Ovary (tissue), 3 donors: ENCODE measurements around the gene FGF5.

Source experiments
- CTCF ChIP-seq, 3 donors: fragments of 450-650 bp in 2 of 3; fragments of 200-600 bp in 1 of 3; IDR thresholded peaks; one replicate each; pipeline versions ENCODE4 v1.5.1 to v1.8.0; 2016 to 2022; ENCODE audit warnings: antibody characterized with exemption in 3 of 3, mild to moderate bottlenecking in 1 of 3
- EP300 ChIP-seq: sonication (generic); formaldehyde crosslinking; IDR thresholded peaks from one replicate; pipeline ENCODE4 v1.6.1; 2017; ENCODE audit warnings: antibody characterized with exemption
- POLR2A ChIP-seq: fragments of 450-650 bp; IDR thresholded peaks from one replicate; pipeline ENCODE4 v1.6.1; 2017; ENCODE audit warnings: antibody characterized with exemption, mild to moderate bottlenecking, moderate library complexity
- donor health status: DM: no; HTN: no; CAD: no.

GRCh38 chr4:80232707-80233370 lies 33.6 kb upstream of the FGF5 start:
- no peak for TF ChIP-seq CTCF (IDR thresholded peaks at IDR 0.05)
- TF ChIP-seq EP300 = no peak
- TF ChIP-seq POLR2A = no peak
